ENCODE measurements around the gene SHROOM3.

Gene SHROOM3

GRCh38 chr4:76740866-76741662, 306.0 kb downstream of the SHROOM3 start:
- H3K9me3 ChIP-seq (ENCODE audit: control insufficient read depth in 2 of 2, low read length in 2 of 2): no peaks in the 10 kb centered on the region
- no peaks in the 10 kb centered on the region for H3K27me3 ChIP-seq (ENCODE audit: control insufficient read depth in 2 of 2, insufficient read depth in 2 of 2, low read length in 2 of 2)
- no peak overlapping the region for H3K27ac ChIP-seq (ENCODE audit: low read depth in 2 of 2, low read length in 2 of 2)
- H3K36me3 ChIP-seq (ENCODE audit: control insufficient read depth in 2 of 2, insufficient read depth in 2 of 2, low read length in 2 of 2): peaks cover 21 to 34% of the 10 kb centered on the region in 2 donors
- H3K9ac ChIP-seq (ENCODE audit: low read depth in 1 of 2, low read length in 2 of 2): no peak overlapping the region
- no peak overlapping the region for H3K4me3 ChIP-seq (ENCODE audit: low read length in 2 of 2)
- peaks cover 0 to 1% of the 10 kb centered on the region in 2 donors for H3K4me1 ChIP-seq (ENCODE audit: control insufficient read depth in 2 of 2, insufficient read depth in 2 of 2, low read length in 2 of 2)

- H3K9me3 ChIP-seq (ENCODE audit: control insufficient read depth in 2 of 2, low read length in 2 of 2): no peaks in the 10 kb centered on the region
- H3K9ac ChIP-seq (ENCODE audit: low read depth in 1 of 2, low read length in 2 of 2): no peak overlapping the region
- no peaks in the 10 kb centered on the region for H3K4me1 ChIP-seq (ENCODE audit: control insufficient read depth in 2 of 2, insufficient read depth in 2 of 2, low read length in 2 of 2)
- H3K4me3 ChIP-seq (ENCODE audit: low read length in 2 of 2): no peak overlapping the region
- no peak overlapping the region for H3K27ac ChIP-seq (ENCODE audit: low read depth in 2 of 2, low read length in 2 of 2)
- H3K36me3 ChIP-seq (ENCODE audit: control insufficient read depth in 2 of 2, insufficient read depth in 2 of 2, low read length in 2 of 2): peaks cover 21 to 34% of the 10 kb centered on the region in 2 donors
- no peaks in the 10 kb centered on the region for H3K27me3 ChIP-seq (ENCODE audit: control insufficient read depth in 2 of 2, insufficient read depth in 2 of 2, low read length in 2 of 2)
Measured at GRCh38 chr4:76741663-76742020, 306.6 kb downstream of the SHROOM3 start.

- Histone ChIP-seq H3K27me3 (ENCODE audit: control insufficient read depth in 2 of 2, insufficient read depth in 2 of 2, low read length in 2 of 2) (no peaks in the 10 kb centered on the region), H3K4me3 (ENCODE audit: low read length in 2 of 2) (no peak overlapping the region), H3K9me3 (ENCODE audit: control insufficient read depth in 2 of 2, low read length in 2 of 2) (no peaks in the 10 kb centered on the region), H3K9ac (ENCODE audit: low read depth in 1 of 2, low read length in 2 of 2) (no peak overlapping the region), H3K36me3 (ENCODE audit: control insufficient read depth in 2 of 2, insufficient read depth in 2 of 2, low read length in 2 of 2) (peaks cover 11 to 21% of the 10 kb centered on the region in 2 donors), H3K27ac (ENCODE audit: low read depth in 2 of 2, low read length in 2 of 2) (no peak overlapping the region), H3K4me1 (ENCODE audit: control insufficient read depth in 2 of 2, insufficient read depth in 2 of 2, low read length in 2 of 2) (no peaks in the 10 kb centered on the region)
Measured at GRCh38 chr4:76744241-76744921, 309.4 kb downstream of the SHROOM3 start.

GRCh38 chr4:76745240-76745639, 310.2 kb downstream of the SHROOM3 start:
- Histone ChIP-seq H3K36me3 (ENCODE audit: control insufficient read depth in 2 of 2, insufficient read depth in 2 of 2, low read length in 2 of 2) (peaks cover 8 to 21% of the 10 kb centered on the region in 2 donors), H3K27ac (ENCODE audit: low read depth in 2 of 2, low read length in 2 of 2) (no peak overlapping the region), H3K9ac (ENCODE audit: low read depth in 1 of 2, low read length in 2 of 2) (no peak overlapping the region), H3K4me3 (ENCODE audit: low read length in 2 of 2) (no peak overlapping the region), H3K9me3 (ENCODE audit: control insufficient read depth in 2 of 2, low read length in 2 of 2) (no peaks in the 10 kb centered on the region), H3K27me3 (ENCODE audit: control insufficient read depth in 2 of 2, insufficient read depth in 2 of 2, low read length in 2 of 2) (no peaks in the 10 kb centered on the region), H3K4me1 (ENCODE audit: control insufficient read depth in 2 of 2, insufficient read depth in 2 of 2, low read length in 2 of 2) (no peaks in the 10 kb centered on the region)

GRCh38 chr4:76747563-76747962, 312.5 kb downstream of the SHROOM3 start:
- Histone ChIP-seq H3K4me1 (ENCODE audit: control insufficient read depth in 2 of 2, insufficient read depth in 2 of 2, low read length in 2 of 2) (no peaks in the 10 kb centered on the region), H3K9ac (ENCODE audit: low read depth in 1 of 2, low read length in 2 of 2) (no peak overlapping the region), H3K9me3 (ENCODE audit: control insufficient read depth in 2 of 2, low read length in 2 of 2) (no peaks in the 10 kb centered on the region), H3K36me3 (ENCODE audit: control insufficient read depth in 2 of 2, insufficient read depth in 2 of 2, low read length in 2 of 2) (peaks cover 18 to 19% of the 10 kb centered on the region in 2 donors), H3K4me3 (ENCODE audit: low read length in 2 of 2) (no peak overlapping the region), H3K27me3 (ENCODE audit: control insufficient read depth in 2 of 2, insufficient read depth in 2 of 2, low read length in 2 of 2) (no peaks in the 10 kb centered on the region), H3K27ac (ENCODE audit: low read depth in 2 of 2, low read length in 2 of 2) (no peak overlapping the region)

- Histone ChIP-seq H3K36me3 (ENCODE audit: control insufficient read depth in 2 of 2, insufficient read depth in 2 of 2, low read length in 2 of 2) (peaks cover 19 to 23% of the 10 kb centered on the region in 2 donors), H3K4me1 (ENCODE audit: control insufficient read depth in 2 of 2, insufficient read depth in 2 of 2, low read length in 2 of 2) (no peaks in the 10 kb centered on the region), H3K9ac (ENCODE audit: low read depth in 1 of 2, low read length in 2 of 2) (no peak overlapping the region), H3K27ac (ENCODE audit: low read depth in 2 of 2, low read length in 2 of 2) (peak overlapping the region in 1 of 2 donors; percentile 26), H3K27me3 (ENCODE audit: control insufficient read depth in 2 of 2, insufficient read depth in 2 of 2, low read length in 2 of 2) (no peaks in the 10 kb centered on the region), H3K9me3 (ENCODE audit: control insufficient read depth in 2 of 2, low read length in 2 of 2) (no peaks in the 10 kb centered on the region), H3K4me3 (ENCODE audit: low read length in 2 of 2) (no peak overlapping the region)
Measured at GRCh38 chr4:76748649-76749048, 313.6 kb downstream of the SHROOM3 start.

- H3K4me3 ChIP-seq (ENCODE audit: low read length in 2 of 2): no peak overlapping the region
- H3K36me3 ChIP-seq (ENCODE audit: control insufficient read depth in 2 of 2, insufficient read depth in 2 of 2, low read length in 2 of 2): peaks cover 23 to 30% of the 10 kb centered on the region in 2 donors
- no peaks in the 10 kb centered on the region for H3K4me1 ChIP-seq (ENCODE audit: control insufficient read depth in 2 of 2, insufficient read depth in 2 of 2, low read length in 2 of 2)
- H3K27ac ChIP-seq (ENCODE audit: low read depth in 2 of 2, low read length in 2 of 2): no peak overlapping the region
- no peaks in the 10 kb centered on the region for H3K27me3 ChIP-seq (ENCODE audit: control insufficient read depth in 2 of 2, insufficient read depth in 2 of 2, low read length in 2 of 2)
- H3K9ac ChIP-seq (ENCODE audit: low read depth in 1 of 2, low read length in 2 of 2): no peak overlapping the region
- no peaks in the 10 kb centered on the region for H3K9me3 ChIP-seq (ENCODE audit: control insufficient read depth in 2 of 2, low read length in 2 of 2)
Measured at GRCh38 chr4:76749355-76749754, 314.3 kb downstream of the SHROOM3 start.

- Histone ChIP-seq H3K9ac (ENCODE audit: low read depth in 1 of 2, low read length in 2 of 2) (no peak overlapping the region), H3K4me3 (ENCODE audit: low read length in 2 of 2) (no peak overlapping the region), H3K4me1 (ENCODE audit: control insufficient read depth in 2 of 2, insufficient read depth in 2 of 2, low read length in 2 of 2) (no peaks in the 10 kb centered on the region), H3K27me3 (ENCODE audit: control insufficient read depth in 2 of 2, insufficient read depth in 2 of 2, low read length in 2 of 2) (no peaks in the 10 kb centered on the region), H3K9me3 (ENCODE audit: control insufficient read depth in 2 of 2, low read length in 2 of 2) (no peaks in the 10 kb centered on the region), H3K27ac (ENCODE audit: low read depth in 2 of 2, low read length in 2 of 2) (no peak overlapping the region), H3K36me3 (ENCODE audit: control insufficient read depth in 2 of 2, insufficient read depth in 2 of 2, low read length in 2 of 2) (peaks cover 37 to 42% of the 10 kb centered on the region in 2 donors)
Measured at GRCh38 chr4:76750716-76751115, 315.7 kb downstream of the SHROOM3 start.

GRCh38 chr4:76751612-76752343, 316.7 kb downstream of the SHROOM3 start:
- no peak overlapping the region for H3K9ac ChIP-seq (ENCODE audit: low read depth in 1 of 2, low read length in 2 of 2)
- peaks cover 47 to 53% of the 10 kb centered on the region in 2 donors for H3K36me3 ChIP-seq (ENCODE audit: control insufficient read depth in 2 of 2, insufficient read depth in 2 of 2, low read length in 2 of 2)
- no peaks in the 10 kb centered on the region for H3K27me3 ChIP-seq (ENCODE audit: control insufficient read depth in 2 of 2, insufficient read depth in 2 of 2, low read length in 2 of 2)
- no peaks in the 10 kb centered on the region for H3K9me3 ChIP-seq (ENCODE audit: control insufficient read depth in 2 of 2, low read length in 2 of 2)
- H3K4me1 ChIP-seq (ENCODE audit: control insufficient read depth in 2 of 2, insufficient read depth in 2 of 2, low read length in 2 of 2): no peaks in the 10 kb centered on the region
- H3K4me3 ChIP-seq (ENCODE audit: low read length in 2 of 2): no peak overlapping the region
- H3K27ac ChIP-seq (ENCODE audit: low read depth in 2 of 2, low read length in 2 of 2): no peak overlapping the region
